GM21515 (cell line): ENCODE measurements around the gene IRF2.

Experiments
- ATAC-seq: cut with Tn5 transposase; IDR thresholded peaks from one replicate; pipeline ENCODE4 v1.9.1; 2021; ENCODE audit not compliant: unreplicated experiment

The IRF2 gene

GRCh38 chr4:184451726-184452125 lies 22.6 kb downstream of the IRF2 start:
- no peak for ATAC-seq

GRCh38 chr4:184450743-184451535 lies 23.4 kb downstream of the IRF2 start:
- ATAC-seq, result no peak

GRCh38 chr4:184450045-184450444 lies 24.3 kb downstream of the IRF2 start:
- no peak for ATAC-seq

- no peak for ATAC-seq
Measured at GRCh38 chr4:184448821-184449220, 25.5 kb downstream of the IRF2 start.

- no peak for ATAC-seq
Measured at GRCh38 chr4:184448141-184448540, 26.2 kb downstream of the IRF2 start.

GRCh38 chr4:184447664-184448063 lies 26.7 kb downstream of the IRF2 start:
- no peak for ATAC-seq

- ATAC-seq, result no peak
Measured at GRCh38 chr4:184446132-184446658, 28.2 kb downstream of the IRF2 start.

GRCh38 chr4:184444953-184445309 lies 29.4 kb downstream of the IRF2 start:
- ATAC-seq, result peak; percentile 54

GRCh38 chr4:184444215-184444952 lies 30.0 kb downstream of the IRF2 start:
- ATAC-seq, result no peak

GRCh38 chr4:184443318-184443717 lies 31.0 kb downstream of the IRF2 start:
- no peak for ATAC-seq

- ATAC-seq, result no peak
Measured at GRCh38 chr4:184442314-184442635, 32.1 kb downstream of the IRF2 start.

- no peak for ATAC-seq
Measured at GRCh38 chr4:184441461-184442313, 32.7 kb downstream of the IRF2 start.

DNA sequence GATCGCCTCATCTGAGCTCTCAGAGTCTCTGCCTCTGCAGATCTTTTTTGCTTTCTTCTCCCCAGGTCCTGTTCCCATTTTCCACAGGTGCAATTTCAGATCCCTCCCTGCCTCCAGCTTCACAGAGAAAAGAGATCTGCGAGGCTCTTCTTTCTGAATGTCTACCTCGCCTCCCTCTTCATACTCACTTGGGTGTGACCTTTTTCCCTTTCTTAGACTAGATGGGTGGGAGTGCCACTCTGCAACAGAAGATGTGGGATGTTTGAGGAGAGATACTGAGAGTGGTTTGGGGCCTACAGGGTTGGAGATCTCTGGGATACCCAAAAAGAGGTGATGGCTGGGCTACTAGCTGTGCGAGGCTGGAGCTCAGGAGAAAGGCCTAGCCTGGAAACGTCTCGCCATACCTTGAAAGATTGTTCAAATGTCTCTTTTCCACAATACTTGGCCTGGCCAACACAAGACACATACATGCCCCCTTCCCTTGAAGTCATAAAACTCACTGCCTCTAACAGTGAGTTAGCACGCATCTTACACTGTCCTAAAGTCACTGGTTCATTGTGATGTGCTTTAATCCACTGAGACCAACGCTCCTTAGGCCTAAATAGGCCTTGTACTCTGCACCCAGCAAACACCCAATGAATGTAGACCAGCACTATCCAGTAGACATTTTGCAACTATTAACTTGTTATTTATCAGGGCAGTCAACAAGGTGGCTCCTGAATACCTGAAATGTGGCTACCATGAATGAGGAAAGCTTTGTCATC lies 33.6 kb downstream of the IRF2 start:
- no peak for ATAC-seq

- no peak for ATAC-seq
Measured at GRCh38 chr4:184439856-184440594, 34.3 kb downstream of the IRF2 start.

- ATAC-seq, result no peak
Measured at GRCh38 chr4:184439386-184439785, 35.0 kb downstream of the IRF2 start.

DNA sequence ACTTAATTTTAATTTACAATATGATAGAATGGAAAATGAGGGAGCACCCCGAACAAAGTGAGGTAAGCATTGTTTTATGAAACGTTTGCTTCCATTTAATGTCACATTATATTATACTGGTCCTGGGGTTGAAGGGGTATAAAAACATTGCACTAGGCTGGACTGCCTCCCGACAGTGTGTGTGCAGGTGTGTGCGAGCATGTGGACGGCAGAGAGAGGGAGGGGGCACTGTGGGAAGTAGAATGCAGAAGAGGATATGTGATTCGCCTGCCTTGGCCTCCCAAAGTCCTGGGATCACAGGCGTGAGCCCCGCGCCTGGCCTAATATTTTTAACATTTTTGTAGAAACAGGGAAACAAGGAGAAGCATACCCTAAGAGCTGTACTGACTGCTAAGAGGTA lies 36.0 kb downstream of the IRF2 start:
- no peak for ATAC-seq

DNA sequence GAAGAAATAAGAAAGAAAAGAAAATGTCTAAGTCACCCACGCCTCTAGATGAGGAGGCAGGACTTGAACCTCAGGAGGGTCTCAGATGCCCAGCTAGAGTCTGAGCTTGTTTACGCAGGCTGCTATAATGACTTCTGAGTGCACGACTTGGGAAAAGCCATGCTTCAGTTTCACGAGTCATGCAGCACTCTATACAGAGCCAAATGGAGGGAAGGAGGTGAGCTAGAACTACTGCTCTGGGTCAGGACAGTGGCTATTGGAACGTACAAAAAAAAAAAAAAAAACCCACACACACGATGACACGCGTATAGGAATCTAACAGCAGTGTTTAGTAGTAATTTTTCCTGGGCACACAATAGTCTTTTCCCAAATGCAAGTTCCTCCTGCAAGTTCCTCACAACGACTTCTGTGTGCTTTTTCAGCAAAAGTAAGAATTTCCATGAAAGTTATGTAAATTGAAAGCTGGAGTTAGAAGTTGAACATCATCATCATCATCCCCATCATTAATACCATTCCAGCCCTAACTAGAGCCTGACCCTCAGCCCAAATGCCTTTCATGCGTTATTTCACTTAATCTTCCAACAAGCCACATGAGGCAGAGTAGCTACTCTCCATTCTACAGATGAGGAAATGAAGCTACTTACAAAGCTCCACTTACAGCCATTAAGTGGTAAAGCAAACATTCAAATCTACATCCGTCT lies 36.6 kb downstream of the IRF2 start:
- ATAC-seq, result no peak

DNA sequence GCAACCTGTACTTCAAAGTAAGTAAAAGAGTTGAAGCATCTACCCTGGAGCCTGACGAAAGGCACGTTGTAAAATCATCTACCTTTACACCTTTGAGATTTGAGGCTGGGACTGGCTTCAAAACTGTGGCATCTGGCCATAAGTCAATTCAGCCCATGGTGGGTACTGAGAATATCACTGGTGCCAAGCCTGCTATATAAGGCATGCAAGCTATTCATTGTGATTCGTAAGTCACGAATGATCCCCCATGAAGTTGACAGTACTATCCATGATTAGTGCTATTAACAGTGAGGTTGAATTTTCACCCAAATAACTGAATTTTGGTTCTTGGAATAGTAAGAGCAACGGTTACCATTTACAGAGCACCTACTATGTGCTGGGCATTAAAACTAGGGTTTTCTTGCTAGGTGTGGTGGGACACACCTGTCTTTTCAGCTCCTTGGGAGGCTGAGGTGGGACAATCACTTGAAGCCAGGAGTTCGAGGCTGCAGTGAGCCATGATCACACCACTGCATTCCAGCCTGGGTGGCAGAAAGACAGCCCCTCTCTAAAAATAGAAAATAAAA lies 39.8 kb downstream of the IRF2 start:
- ATAC-seq, result no peak

GRCh38 chr4:184434021-184434420 lies 40.3 kb downstream of the IRF2 start:
- ATAC-seq, result no peak
